ENCODE results near the gene PGA5.

The PGA5 gene

GRCh38 chr11:61268588-61269250, 27.7 kb downstream of the PGA5 start:
- H4K20me1 ChIP-seq (ENCODE audit: insufficient read depth, low read length): peaks cover 2% of the 10 kb centered on the region; the same call in 1 of the 2 replicates
- no peaks in the 10 kb centered on the region for H3K9me3 ChIP-seq (ENCODE audit: insufficient read depth, low read length, severe bottlenecking)
- no peaks in the 10 kb centered on the region for H3K36me3 ChIP-seq (ENCODE audit: insufficient read depth, low read length)
- H3K9ac ChIP-seq (ENCODE audit: low read depth, low read length): no peak overlapping the region
- no peaks in the 10 kb centered on the region for H3K79me2 ChIP-seq (ENCODE audit: insufficient read depth, low read length)
- DNase-seq (no peak), ATAC-seq (ENCODE audit: insufficient read depth, low read depth) (no peak)
- no peaks in the 10 kb centered on the region for H3K4me1 ChIP-seq (ENCODE audit: insufficient read depth, low read length)
- TF ChIP-seq EZH2 (IDR thresholded peaks at IDR 0.05; ENCODE audit: borderline replicate concordance, low read depth, low read length, severe bottlenecking): no peak
- TF ChIP-seq, protein P1, sequence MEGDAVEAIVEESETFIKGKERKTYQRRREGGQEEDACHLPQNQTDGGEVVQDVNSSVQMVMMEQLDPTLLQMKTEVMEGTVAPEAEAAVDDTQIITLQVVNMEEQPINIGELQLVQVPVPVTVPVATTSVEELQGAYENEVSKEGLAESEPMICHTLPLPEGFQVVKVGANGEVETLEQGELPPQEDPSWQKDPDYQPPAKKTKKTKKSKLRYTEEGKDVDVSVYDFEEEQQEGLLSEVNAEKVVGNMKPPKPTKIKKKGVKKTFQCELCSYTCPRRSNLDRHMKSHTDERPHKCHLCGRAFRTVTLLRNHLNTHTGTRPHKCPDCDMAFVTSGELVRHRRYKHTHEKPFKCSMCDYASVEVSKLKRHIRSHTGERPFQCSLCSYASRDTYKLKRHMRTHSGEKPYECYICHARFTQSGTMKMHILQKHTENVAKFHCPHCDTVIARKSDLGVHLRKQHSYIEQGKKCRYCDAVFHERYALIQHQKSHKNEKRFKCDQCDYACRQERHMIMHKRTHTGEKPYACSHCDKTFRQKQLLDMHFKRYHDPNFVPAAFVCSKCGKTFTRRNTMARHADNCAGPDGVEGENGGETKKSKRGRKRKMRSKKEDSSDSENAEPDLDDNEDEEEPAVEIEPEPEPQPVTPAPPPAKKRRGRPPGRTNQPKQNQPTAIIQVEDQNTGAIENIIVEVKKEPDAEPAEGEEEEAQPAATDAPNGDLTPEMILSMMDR (IDR thresholded peaks at IDR 0.05; ENCODE audit: borderline replicate concordance, extremely low read depth, low read length, poor library complexity, severe bottlenecking): no peak
- H3K27me3 ChIP-seq (ENCODE audit: insufficient read depth, low read length, poor library complexity): no peaks in the 10 kb centered on the region
- no peak overlapping the region for H3K4me2 ChIP-seq (ENCODE audit: insufficient read depth, low read length)
- H2AFZ ChIP-seq (ENCODE audit: low read depth, low read length): no peak overlapping the region
- H3K4me3 ChIP-seq (ENCODE audit: low read depth in 1 of 2, low read length in 2 of 2): no peak overlapping the region
- H3K27ac ChIP-seq (ENCODE audit: low read length): no peak overlapping the region

- Histone ChIP-seq H4K20me1 (ENCODE audit: insufficient read depth, low read length) (peaks cover 6% of the 10 kb centered on the region; the same call in 1 of the 2 replicates), H3K4me2 (ENCODE audit: insufficient read depth, low read length) (no peak overlapping the region), H3K79me2 (ENCODE audit: insufficient read depth, low read length) (no peaks in the 10 kb centered on the region), H3K36me3 (ENCODE audit: insufficient read depth, low read length) (no peaks in the 10 kb centered on the region), H3K4me3 (ENCODE audit: low read depth in 1 of 2, low read length in 2 of 2) (no peak overlapping the region), H2AFZ (ENCODE audit: low read depth, low read length) (no peak overlapping the region), H3K27me3 (ENCODE audit: insufficient read depth, low read length, poor library complexity) (peaks cover under 1% of the 10 kb centered on the region), H3K4me1 (ENCODE audit: insufficient read depth, low read length) (no peaks in the 10 kb centered on the region), H3K9me3 (ENCODE audit: insufficient read depth, low read length, severe bottlenecking) (no peaks in the 10 kb centered on the region), H3K27ac (ENCODE audit: low read length) (no peak overlapping the region), H3K9ac (ENCODE audit: low read depth, low read length) (no peak overlapping the region)
- no peak for DNase-seq
- TF ChIP-seq, protein P1 (IDR thresholded peaks at IDR 0.05; ENCODE audit: borderline replicate concordance, extremely low read depth, low read length, poor library complexity, severe bottlenecking): no peak
- no peak for ATAC-seq (ENCODE audit: insufficient read depth, low read depth)
Observed at GRCh38 chr11:61270354-61271076, 29.5 kb downstream of the PGA5 start.

DNA sequence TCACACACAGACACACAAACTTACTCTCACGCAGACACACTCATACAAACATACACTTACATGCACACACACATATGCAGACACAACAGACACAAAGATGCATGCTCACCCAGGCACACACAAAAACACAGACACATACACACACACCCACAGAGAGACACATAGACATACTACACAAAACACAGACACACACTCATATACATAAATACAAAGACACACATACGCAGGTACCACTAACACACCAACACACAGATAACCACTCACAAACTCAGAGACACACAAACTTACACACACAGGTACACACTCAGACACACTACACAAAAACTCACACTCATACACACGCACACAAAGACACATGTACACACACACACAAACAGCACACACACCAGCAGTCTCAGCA, 31.8 kb downstream of the PGA5 start:
- Histone ChIP-seq H3K4me3 (ENCODE audit: low read depth in 1 of 2, low read length in 2 of 2) (no peak overlapping the region), H3K4me1 (ENCODE audit: insufficient read depth, low read length) (no peaks in the 10 kb centered on the region), H3K27ac (ENCODE audit: low read length) (no peak overlapping the region), H3K9ac (ENCODE audit: low read depth, low read length) (no peak overlapping the region), H3K9me3 (ENCODE audit: insufficient read depth, low read length, severe bottlenecking) (no peaks in the 10 kb centered on the region), H3K4me2 (ENCODE audit: insufficient read depth, low read length) (no peak overlapping the region), H3K27me3 (ENCODE audit: insufficient read depth, low read length, poor library complexity) (peaks cover 7% of the 10 kb centered on the region), H3K36me3 (ENCODE audit: insufficient read depth, low read length) (no peaks in the 10 kb centered on the region), H3K79me2 (ENCODE audit: insufficient read depth, low read length) (no peaks in the 10 kb centered on the region), H4K20me1 (ENCODE audit: insufficient read depth, low read length) (peaks cover 6% of the 10 kb centered on the region; the same call in 1 of the 2 replicates), H2AFZ (ENCODE audit: low read depth, low read length) (no peak overlapping the region)
- no peak for DNase-seq
- TF ChIP-seq, protein P1 (IDR thresholded peaks at IDR 0.05; ENCODE audit: borderline replicate concordance, extremely low read depth, low read length, poor library complexity, severe bottlenecking): no peak
- no peak for TF ChIP-seq EZH2 (IDR thresholded peaks at IDR 0.05; ENCODE audit: borderline replicate concordance, low read depth, low read length, severe bottlenecking)
- no peak for ATAC-seq (ENCODE audit: insufficient read depth, low read depth)

Data from DND-41 (cell line).